ENCODE data around the gene LMAN1. TPM values are rescaled to one million over a fixed set of nuclear protein-coding genes. Genes with fewer than 3 reads are reported as not detected.

The LMAN1 gene
- total and polyA plus RNA-seq, 10 of the 15 experiments (the other 5 are each of a cell fraction or from before 2014, with no cell fraction given), result 15.0 to 78.9 (median 67.5) TPM

- TF ChIP-seq SUPT20H (IDR thresholded peaks at IDR 0.05; ENCODE audit: borderline replicate concordance, control insufficient read depth, low read depth, low read length) (no peak), SMARCA5 (IDR thresholded peaks at IDR 0.05) (no peak), SP1 (IDR thresholded peaks at IDR 0.05; ENCODE audit: low read depth, low read length) (no peak), ZBTB40 (IDR thresholded peaks at IDR 0.05; ENCODE audit: borderline replicate concordance) (no peak), NFIC (IDR thresholded peaks at IDR 0.05; ENCODE audit: low read depth, low read length) (no peak), KLF5 (IDR thresholded peaks at IDR 0.05; ENCODE audit: partially characterized antibody) (no peak), MTA2 (IDR thresholded peaks at IDR 0.05; ENCODE audit: low read depth) (no peak), ZBTB11 (CRISPR knock-in tag; IDR thresholded peaks at IDR 0.05) (no peak), ZNF592 (IDR thresholded peaks at IDR 0.05) (no peak), TBL1XR1 (IDR thresholded peaks at IDR 0.05; ENCODE audit: low read depth, low read length) (no peak), CREB1 (IDR thresholded peaks at IDR 0.05; ENCODE audit: low read depth) (no peak)
These were observed 47.4 kb downstream of the LMAN1 start (continued) for GRCh38 chr18:59311631-59312030.

Measured in GM12878 (cell line).